HG03571 (cell line): Measurements from ENCODE around the gene ZNF132.
"Not testable (repeated sequence)": the region's sequence is repeated elsewhere in the genome, so short reads cannot be mapped to it uniquely, and the experiment has no call there.

ENCODE experiments used
- ATAC-seq: cut with Tn5 transposase; IDR thresholded peaks from one replicate; pipeline ENCODE4 v1.9.1; 2021; ENCODE audit not compliant: unreplicated experiment

The ZNF132 gene

GRCh38 chr19:58439576-58440554 lies at the start of gene ZNF132:
ZNF132 (minus strand) TSS chr19:58440153; CDS start chr19:58439821, 332 bp downstream.
- peak; percentile 91 for ATAC-seq

GRCh38 chr19:58484349-58484748 lies 44.4 kb upstream of the ZNF132 start:
- not testable (repeated sequence) for ATAC-seq

GRCh38 chr19:58483776-58484175 lies 43.8 kb upstream of the ZNF132 start:
- no peak for ATAC-seq

- no peak for ATAC-seq
Measured at GRCh38 chr19:58482372-58482771, 42.4 kb upstream of the ZNF132 start.

DNA sequence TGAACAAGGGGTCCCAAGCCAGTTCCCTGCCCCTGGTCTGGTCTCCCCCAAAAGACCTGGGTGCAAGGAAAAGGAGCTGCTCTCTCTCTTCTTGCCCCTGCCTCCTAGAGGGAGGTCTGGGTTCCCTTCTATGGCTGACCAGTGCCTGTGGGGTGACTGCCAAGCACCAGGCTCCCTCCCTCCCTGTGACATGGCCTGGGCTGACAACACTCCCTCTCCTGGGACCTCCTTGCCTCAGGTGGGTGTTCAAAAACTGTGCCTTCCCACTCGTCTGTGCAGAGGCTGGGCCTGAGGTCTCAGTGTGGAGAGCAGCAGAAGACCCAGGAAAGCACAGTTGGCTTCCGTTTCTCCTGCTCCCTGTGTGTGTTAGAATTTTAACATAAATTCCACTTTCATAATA lies 40.9 kb upstream of the ZNF132 start:
- ATAC-seq, result no peak

DNA sequence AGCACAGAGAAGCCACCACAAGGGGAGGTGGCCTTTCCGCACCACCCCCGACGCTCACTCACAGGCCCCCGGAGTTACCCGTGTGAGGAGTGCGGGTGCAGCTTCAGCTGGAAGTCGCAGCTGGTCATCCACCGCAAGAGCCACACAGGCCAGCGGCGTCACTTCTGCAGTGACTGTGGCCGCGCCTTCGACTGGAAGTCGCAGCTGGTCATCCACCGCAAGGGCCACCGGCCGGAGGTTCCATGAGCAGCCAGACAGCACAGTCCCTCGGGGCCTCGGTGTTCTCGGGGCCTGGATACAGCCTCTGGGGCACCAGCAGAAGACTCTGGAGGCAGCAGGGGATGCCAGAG lies 40.5 kb upstream of the ZNF132 start:
- ATAC-seq, result no peak

- ATAC-seq, result no peak
Measured at GRCh38 chr19:58479736-58480480, 40.0 kb upstream of the ZNF132 start.

DNA sequence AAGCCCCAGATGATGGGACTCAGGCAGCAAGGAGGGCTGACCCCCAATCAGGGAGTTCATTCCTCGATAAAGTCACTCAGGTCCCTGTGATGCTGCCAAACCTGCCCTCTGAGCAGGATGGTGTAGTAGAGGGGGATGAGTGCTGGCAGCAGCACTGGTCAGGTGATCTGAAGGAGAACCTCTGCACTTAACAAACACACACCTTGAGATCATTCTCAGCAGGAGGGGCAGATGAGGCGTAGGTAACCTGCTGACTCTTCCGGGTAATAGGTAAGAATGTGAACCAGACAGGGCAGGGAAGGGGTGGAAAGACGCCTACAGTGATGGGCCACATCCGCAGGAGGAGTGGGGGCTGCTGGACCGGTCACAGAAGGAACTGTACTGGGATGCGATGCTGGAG lies 39.4 kb upstream of the ZNF132 start:
- no peak for ATAC-seq

GRCh38 chr19:58477871-58478270 lies 37.9 kb upstream of the ZNF132 start:
- no peak for ATAC-seq

GRCh38 chr19:58477130-58477529 lies 37.2 kb upstream of the ZNF132 start:
- ATAC-seq, result no peak

DNA sequence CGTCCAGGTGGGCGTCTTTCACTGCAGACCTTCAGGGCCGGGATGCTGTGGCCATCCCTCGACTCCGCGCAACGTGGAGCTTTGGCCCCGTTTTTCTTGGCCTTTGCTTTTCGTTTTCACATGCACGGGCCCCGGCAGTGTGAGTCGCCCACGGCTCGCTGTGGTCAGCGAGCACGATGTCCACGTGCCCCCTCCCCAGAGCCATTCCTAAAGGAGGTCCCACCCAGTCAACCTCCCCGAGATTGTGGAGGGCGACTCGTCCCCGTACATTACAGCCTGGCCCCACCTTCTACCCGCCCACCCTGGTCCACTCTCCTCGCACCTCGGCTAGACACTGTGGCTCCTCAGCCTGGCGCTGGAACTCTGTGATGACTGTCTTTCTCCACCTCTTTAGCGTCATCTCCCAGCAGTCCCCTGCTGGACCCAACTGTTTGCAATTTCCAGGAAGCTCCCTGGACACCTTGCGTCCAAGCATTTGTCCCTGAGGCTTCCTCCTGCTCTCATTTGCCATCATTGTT lies 36.6 kb upstream of the ZNF132 start:
- no peak for ATAC-seq

DNA sequence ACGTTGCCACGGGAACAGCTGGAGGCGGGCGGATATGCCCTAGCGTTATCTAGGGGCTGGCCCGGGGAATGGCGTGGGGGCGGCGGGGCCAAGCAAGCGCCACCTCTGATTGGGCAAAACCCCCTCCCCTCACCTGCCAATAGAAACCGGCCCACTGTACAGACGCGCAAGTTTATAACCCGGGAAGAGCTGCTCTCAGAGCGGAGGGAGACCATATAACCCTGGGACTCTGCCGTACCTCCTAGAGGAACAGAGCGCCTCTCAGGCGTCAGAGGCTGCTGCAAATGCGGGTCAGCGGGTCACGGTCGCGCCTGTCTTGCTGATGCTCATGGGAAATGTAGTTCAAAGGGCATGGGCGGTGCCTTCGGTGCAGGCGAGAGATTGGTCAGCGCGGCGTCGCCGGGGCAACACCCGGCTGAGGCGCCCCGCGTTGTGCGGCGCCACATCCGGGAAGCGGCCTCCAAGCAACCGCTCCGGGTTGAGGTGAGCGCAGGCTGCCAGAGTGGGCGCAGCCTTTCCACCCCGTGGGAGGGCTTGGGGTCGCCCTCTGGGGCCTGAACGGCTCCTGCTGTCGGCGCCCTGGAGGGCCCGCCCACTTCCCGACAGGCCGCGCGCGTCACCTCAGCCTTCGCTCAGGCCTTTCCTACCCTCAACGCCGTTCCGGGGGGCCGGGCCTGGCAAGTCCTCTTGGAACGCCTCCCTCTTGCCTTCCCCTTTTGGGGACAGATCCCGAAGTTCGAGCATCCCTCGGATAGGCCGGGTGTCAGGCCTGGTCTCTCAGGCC lies 36.0 kb upstream of the ZNF132 start, which contains the start of gene ZNF446:
ZNF446 (plus strand) TSS at position 639 of the 784 bp plus-strand sequence. CDS start 867 bp downstream, outside the sequence.
- peak; percentile 77 for ATAC-seq

DNA sequence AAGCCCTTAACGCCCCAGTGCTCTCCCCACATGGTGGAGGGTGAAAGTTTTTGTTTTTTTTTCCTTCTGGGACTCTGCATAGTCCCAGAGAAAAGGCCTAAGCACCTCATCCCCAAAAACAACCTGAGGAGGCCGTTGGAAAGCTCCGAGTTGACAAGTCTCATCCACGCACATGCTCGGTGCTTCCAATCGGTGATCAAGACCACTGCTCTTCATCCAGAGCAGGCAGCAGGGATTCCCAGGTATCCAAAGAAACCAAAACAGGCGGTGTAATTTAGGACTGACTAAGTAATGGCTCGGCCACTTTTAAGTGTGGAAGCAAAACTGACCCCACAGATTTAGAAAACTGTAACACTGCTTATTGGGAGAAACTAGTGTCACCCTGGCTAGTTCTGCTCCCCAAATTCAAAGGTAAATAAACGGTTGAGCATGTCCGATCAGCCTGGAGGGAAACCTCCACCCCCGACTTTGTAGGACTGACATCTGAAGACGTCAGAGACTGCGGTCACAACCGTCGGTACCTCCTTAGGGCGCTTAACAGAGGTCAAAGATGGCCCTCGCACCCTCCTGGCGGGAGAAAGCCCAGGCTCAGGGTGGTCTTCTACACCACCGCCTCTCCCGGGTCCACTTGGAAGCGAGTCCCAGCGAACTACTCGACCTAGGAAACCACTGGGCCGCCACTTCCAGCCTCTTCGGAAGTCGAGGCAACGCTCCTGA lies 35.2 kb upstream of the ZNF132 start:
- no peak for ATAC-seq

DNA sequence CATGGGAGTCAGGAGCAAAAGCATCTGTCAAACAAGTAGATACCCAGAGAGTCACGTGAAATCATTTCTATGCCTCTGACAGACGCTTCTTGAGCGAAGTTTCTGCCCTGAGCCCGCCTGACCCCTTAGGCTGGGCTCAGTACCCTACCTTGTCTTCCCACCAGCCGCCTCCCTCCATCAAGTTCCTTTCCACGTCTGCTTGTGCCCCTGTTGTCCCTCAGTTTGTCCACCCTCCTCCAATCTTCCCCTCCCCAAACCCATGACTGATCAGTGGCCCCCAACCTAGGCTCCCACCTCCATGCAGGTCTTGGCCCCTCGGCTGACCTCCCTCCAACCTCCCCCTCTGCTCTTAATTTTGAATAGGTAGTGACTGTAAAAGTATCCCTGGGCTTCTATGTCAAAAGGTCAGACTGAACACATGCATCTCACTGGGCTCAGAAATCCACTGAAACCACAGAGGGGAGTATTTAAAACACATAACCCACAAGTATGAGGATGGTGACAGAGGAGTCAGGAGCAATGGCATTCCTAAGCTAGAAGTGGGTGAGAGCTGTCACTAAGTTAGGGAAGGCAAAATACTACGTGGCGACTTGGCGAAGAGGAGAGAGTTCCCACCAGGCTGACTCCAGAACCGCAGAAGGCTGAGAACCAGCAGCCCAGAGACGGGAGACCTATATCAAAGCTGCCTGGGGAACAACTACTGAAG lies 34.5 kb upstream of the ZNF132 start:
- ATAC-seq, result no peak

GRCh38 chr19:58473775-58474174 lies 33.8 kb upstream of the ZNF132 start:
- ATAC-seq, result no peak

- ATAC-seq, result no peak
Measured at GRCh38 chr19:58471736-58472135, 31.8 kb upstream of the ZNF132 start.

- not testable (repeated sequence) for ATAC-seq
Measured at GRCh38 chr19:58470837-58471543, 31.0 kb upstream of the ZNF132 start.

- no peak for ATAC-seq
Measured at GRCh38 chr19:58469241-58470013, 29.5 kb upstream of the ZNF132 start.
